SK-N-MC (cell line): ENCODE measurements around the gene ADCY4.

Experiments used
- EZH2 ChIP-seq: fragments of 200-600 bp; sonication (generic); IDR thresholded peaks from one replicate; pipeline ENCODE4 v1.6.1; 2017; ENCODE audit warnings: antibody characterized with exemption
- POLR2AphosphoS5 ChIP-seq: IDR thresholded peaks from 2 replicates; pipeline ENCODE4 v1.6.1; 2012; ENCODE audit warnings: mild to moderate bottlenecking, low read depth, low read length, borderline replicate concordance

DNA sequence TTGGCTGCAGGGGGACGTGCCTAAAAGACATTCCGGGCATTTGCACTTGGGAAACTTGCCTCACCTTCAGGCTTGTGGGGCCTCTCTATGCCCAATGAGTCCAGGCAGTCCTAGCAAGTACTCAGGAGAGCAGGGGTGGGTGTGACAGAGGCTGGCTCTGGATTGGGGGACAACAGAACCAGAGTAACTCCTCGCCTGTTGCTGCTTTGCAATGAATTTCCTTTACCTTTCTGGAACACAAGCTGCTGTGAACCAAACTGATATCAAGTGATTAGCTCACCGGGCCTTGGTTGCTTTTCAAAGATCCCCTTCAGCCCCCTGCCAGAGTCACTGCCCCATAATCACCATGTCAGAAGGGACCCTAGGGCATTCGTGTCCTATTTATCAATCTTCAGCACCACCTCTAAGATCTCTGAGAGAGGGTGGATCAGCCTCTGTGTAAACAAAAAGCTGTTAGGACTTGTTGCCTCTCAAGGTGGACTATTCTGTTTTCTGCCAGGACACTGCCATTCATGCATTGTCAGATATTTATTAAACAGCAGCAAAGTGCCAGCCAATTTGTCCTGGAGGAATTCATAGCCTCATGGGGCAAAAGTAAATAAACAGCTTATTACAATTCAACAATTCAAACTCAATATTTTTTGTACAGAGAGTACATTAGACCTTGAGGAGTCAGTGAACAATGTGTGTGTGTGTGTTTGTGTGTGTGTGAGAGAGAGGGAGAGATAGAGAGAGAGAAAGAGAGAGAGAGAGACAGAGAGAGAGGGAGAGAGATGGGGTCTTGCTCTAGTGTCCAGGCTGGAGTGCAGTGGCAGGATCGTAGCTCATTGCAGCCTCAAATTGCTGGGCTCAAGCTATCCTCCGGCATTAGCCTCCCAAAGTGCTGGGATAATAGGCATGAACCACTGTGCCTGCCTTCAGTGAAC lies 44.4 kb upstream of the ADCY4 start:
- TF ChIP-seq EZH2 (no peak), POLR2AphosphoS5 (no peak)
